GM21447 (cell line): Measurements from ENCODE around the gene STK36.
"Not testable (repeated sequence)": the region's sequence is repeated elsewhere in the genome, so short reads cannot be mapped to it uniquely, and the experiment has no call there.

ENCODE experiments used
- ATAC-seq: cut with Tn5 transposase; IDR thresholded peaks from one replicate; pipeline ENCODE4 v1.9.1; 2021; ENCODE audit not compliant: unreplicated experiment

The STK36 gene

DNA sequence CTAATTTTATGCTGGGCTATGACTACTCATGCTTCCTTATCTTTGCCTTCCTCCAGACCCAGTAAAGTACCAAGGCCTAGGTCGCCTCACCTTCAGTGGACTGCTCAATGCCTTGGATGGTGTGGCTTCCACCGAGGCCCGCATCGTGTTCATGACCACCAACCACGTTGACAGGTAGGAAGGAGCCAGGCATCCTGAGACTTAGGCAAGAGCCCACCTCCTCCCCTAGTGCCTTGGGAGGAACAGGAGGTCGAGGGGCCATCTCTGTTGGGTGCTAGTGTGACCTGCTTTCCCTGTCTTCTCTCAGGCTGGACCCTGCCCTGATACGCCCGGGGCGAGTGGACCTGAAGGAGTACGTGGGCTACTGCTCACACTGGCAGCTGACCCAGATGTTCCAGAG, 9.1 kb upstream of the STK36 start:
- ATAC-seq: no peak

DNA sequence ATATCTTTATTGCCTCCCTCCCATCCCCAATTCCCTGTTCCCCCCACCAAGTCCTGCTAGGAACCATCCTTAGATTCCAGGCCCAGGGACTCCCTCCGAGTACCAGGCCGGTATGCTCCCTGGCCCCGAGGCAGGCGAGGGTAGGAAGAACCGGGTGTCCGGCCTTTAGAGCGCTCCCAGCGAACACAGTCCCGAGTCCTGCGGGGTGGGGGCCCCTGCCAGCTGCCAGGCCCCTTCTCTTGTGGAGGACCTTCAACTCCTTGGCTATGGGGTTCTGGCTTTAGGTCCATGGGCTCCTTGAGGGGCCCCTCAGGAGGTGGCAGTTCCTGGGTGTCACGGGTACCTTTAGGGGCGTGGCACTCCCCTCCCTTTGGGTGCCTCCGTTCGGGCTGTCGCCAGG, 8.0 kb upstream of the STK36 start:
- no peak for ATAC-seq

DNA sequence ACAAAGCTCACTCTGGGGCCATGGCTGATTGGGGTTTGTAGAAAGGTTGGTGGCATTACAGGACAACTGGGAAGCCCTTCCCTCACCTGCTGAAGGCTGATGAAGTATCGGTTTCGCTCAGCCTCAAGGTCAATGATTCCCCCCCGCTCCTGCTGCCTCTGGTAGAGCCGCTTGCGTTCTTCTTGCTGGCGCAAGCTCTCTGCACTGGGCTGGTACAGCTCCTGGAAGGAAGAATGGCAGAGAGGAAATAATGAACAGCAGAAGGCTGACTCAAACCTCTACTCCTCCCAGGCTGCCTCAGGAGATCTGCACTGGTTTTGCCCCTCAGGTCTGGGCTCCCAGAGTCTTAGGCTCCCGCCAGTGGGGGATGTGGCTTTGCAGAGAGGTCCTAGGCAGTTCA, 7.2 kb upstream of the STK36 start:
- ATAC-seq: no peak

DNA sequence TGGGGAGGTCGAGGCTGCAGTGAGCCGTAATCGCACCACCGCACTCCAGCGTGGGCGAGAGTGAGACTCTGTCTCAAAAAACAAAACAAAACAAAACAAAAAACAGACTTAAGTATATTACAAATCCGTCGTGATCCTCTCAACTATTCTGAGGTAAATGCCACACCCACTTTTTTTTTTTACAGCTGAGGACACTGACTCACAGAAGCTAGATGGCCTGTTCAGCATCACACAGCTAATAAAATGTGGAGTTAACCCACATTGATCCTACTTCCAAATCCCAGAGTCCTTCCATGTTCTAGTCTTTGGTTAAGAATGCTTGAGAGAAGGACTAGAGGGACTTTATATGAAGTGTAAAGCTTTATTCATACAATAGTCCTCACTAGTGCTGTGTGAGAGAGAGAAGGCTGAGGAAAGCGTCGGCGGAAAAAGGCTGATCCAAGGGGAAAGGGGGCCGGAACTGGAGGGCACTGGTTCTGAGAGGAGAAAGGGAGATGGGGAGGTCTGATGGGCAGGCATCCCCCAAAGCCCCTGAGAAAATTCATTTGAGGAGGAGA, 711 bp upstream of the STK36 start:
- ATAC-seq: no peak

DNA sequence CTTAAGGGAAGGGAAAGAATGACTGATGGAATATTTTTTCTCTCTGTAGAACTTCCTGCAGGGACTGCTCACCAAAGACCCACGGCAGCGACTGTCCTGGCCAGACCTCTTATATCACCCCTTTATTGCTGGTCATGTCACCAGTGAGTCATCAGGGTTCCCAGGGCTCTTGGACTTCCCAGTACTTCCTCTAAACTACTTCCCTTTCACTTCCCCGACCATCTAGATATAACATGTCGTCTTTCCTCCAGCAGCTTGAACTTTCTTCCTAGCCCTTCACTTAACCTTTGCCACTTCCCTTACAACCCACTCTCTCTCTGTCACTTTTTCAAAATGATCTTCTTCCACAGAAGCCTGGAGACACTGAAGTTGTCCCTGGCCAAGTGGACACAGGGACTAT, 7.2 kb downstream of the STK36 start:
- no peak for ATAC-seq

DNA sequence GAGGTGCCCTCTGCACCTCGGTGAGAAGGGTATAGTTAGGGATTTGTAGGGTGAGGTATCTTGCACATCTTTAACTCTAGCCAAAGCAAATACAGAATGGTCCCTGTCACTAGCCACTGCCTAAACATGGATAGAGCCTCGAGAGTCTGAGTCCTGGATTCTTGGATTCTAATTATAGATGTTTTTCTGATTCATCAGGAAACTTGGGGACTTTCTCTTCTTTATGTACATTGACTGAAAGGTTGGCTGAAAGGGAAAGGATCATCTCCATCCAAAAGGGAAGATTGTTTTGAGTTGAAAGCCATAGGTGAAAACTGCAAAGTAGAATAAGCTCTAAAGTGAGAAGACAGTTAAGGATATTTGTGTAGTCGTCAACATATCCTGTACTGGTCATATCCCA, 8.2 kb downstream of the STK36 start:
- no peak for ATAC-seq

DNA sequence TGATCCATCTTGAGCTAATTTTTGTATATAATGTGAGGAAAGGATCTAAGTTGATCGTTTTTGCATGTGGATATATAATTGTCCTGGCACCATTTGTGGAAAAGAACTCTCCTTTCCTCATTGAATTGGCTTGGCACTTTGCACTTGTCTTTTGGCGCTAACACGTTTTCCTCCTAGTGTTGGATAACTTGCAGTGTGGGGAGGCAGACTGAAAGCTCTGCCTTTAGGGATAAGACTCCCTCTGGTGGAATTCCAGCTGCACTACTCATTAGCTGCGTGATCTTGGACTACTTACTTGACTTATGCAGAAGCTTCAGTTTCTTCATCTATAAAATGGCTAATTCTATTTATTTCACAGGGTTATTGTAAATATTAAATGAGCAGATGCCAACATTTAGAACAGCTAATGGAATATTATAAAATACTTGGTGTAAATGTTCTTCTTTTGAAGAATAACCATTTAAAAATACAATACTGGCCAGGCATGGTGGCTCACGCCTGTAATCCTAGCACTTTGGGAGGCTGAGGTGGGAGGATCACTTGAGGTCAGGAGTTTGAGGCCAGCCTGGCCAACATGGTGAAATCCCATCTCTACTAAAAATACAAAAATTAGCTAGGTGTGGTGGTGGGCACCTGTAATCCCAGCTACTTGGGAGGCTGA, 15.6 kb downstream of the STK36 start:
- ATAC-seq: not testable (repeated sequence)

DNA sequence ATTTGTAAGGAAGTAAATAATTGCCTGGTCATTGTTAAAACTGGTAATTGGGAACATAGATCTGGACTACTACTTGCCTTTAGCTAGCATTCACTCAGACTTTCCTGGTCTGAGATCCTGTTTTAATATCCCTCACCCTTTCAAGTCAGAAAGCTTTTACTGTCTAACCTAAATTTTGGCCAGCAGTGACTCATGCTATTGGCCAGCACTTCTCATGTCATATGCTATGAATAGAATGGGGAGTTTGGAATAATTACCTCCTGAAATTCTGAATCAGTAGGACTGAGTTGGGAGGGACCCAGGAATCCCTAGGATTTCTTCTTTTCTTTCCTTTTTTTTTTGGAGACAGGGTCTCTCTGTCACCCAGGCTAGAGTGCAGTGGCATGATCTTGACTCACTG, 19.3 kb downstream of the STK36 start:
- ATAC-seq: no peak

DNA sequence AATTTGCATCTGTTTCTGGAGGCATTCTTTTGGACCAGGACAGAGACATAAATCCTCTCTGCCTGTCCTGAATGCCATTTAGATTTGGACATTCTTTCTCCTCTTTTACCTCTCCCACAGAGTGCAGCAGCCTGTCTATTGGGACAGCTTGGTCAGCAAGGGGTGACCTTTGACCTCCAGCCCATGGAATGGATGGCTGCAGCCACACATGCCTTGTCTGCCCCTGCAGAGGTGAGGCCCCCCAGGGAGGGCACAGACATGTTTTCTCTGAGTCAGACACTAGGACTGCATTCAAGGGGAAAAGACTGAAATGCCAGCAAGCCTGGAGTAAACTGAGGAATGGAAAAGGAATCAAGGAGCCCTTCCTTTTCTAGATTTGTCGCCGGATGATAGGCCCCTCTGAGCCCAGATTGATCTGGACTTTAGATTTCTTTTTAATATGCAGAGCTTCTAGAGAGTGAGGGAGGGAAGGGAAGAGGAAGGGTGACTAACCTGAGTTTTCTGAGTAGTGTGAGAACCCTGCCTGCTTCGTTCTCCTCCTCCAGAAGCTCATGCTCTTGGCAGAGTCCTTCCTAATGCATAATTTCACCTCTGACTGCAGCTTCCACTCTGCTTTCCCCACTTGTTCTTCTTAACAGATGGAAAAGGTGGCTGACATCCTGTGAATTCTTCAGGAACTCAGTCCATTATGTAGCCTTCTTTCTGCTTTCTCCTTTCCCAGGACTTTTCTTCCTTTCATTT, 22.7 kb downstream of the STK36 start:
- no peak for ATAC-seq

DNA sequence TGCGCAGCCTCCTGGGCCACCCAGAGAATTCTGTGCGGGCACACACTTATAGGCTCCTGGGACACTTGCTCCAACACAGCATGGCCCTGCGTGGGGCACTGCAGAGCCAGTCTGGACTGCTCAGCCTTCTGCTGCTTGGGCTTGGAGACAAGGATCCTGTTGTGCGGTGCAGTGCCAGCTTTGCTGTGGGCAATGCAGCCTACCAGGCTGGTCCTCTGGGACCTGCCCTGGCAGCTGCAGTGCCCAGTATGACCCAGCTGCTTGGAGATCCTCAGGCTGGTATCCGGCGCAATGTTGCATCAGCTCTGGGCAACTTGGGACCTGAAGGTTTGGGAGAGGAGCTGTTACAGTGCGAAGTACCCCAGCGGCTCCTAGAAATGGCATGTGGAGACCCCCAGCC, 27.0 kb downstream of the STK36 start:
- no peak for ATAC-seq

DNA sequence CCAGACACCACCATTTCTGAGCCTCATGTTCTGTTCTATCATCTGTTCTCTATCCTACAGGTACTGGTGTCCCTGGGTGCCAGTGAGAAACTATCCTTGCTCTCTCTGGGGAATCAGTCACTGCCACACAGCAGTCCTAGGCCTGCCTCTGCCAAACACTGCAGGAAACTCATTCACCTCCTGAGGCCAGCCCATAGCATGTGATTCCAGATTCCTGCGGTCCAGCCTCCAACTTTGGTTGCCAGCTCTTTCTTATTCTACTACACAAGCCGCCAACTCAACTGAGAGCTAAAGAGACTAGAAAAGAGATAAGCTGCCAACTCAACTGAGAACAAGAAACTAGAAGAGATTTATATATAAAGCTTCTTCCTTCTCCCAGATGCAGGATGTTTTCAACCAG, 29.9 kb downstream of the STK36 start:
- no peak for ATAC-seq

DNA sequence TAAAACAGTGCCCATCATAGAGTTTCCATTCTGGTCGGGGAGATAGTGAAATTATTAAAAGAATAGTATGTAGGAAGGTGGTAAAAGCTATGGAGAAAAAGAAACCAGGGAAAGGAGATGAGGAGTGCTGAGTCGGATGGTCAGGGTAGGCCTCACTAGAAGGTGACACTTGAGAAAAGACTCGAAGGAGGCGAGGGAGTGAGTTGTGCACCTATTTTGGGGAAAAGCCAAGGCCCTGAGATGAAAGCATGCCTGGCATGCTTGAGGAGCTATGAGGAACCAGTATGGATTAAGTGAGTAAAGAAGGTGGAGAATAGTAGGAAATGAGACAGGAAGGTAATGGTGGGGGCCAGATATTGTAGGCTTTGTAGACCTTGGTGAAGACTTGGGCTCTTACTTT, 31.5 kb downstream of the STK36 start:
- ATAC-seq: no peak

DNA sequence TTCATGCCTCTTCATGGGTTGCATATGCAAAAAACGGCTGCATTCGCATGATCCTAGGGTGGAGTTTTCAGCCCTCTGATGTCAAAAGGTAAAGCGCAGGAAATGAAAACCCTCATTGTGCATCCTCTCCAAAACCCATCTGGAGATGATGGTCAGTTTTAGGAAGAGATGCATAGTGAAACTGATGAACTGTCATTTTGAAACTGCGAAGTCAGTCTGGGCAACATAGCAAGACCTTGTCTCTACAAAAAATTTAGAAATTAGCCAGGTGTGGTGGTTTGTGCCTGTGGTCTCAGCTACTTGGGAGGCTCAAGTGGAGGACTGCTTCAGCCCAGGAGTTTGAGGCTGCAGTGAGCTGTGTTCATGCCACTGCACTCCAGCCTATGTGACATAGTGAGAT, 36.2 kb downstream of the STK36 start:
- no peak for ATAC-seq

DNA sequence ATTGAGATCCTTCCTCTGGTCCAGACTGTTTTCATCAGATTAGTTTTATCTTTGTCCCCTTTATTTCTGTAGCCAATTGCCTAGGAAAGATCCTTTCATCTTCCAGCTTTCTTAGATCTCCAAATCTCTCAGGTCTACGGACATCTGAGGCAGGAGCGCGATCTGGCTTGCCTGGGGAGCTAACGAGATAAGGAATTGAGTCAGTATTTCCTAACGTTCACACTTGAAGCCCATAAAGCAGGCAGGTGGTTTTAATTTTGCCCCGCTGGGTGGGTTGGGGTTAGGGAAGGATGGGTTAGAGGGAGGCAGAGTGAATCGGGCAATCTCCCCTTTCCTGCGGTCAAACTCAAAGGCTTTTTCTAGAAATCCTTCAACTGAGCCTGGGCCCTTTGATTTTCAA, 38.0 kb downstream of the STK36 start:
- ATAC-seq: no peak

DNA sequence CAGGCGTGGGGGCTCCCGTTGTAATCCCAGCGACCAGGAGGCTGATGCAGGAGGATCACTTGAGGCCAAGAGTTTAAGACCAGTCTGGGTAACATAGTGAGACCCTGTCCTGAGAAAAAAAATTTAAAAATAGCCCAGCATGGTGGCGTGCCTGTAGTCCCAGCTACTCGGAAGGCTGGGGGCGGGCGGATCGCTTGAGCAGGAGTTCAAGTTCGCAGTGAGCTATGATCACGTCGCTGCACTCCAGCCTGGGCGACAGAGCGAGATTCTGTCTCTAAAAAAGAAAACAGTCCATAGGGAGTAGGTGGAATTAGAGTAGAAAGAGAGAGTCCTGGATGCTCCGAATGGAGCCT, 38.4 kb downstream of the STK36 start:
- no peak for ATAC-seq

DNA sequence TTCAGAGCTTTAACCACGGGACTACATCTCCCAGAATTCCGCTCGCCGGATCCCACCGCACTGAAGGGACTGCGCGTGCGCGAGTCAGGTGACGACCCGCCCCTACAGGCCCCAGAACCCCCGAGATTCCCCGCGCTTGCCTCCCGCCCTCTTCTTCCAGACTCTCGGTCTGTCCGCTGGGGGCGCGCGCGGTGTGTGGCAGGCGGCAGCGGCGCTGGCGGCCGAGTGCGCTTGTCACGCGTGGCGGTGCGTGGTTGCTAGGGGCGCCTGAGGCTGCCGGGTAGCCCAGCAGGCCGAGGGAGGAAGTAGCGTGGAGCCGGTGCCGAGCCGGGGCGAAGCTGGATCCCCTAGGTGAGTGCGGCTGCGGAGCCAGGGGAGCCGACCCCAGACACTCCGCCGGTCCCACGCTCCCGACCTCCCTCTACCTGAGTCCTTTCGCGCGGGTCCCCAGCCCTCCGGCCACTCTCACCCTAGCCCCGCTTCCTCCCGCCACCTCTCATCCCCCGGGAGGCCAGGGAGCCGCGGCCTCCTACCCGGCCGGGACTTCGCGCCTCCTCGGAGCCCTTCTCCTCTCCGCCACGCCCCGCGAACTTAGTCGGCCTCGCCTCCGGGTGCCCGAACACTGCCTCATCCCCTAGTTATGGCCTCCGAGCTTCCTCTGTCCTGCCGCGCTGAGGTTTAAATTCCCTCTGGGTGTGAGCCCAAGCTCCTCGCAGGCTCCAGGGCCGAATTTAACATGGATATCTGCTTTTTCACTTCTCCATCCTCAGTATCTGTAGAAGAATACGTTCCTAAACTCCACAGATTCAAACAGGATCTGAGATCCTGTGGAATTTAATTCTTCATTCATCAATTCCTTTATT, 39.0 kb downstream of the STK36 start, which contains the start of gene TTLL4:
TSS of gene TTLL4 (plus strand) at position 149 of the 863 bp plus-strand sequence. CDS start 26,842 bp downstream, outside the sequence.
- peak; percentile 88 for ATAC-seq

DNA sequence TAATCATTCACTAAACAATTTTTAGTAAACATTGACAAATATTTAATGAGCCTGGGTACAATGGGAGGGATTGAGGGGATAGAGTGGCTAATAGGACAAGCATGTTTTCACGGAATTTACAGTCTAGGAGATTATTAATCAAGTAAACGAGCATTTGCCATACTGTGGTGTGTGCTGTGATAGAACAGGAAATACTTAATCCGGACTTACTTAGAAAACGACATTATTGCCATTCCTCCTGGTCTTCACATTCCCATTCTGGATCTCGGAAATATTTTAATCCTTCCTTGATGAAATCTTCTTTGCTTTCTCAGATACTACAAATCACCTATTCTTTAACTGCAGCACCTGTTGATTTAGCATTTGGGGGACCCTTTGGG, 39.7 kb downstream of the STK36 start:
- ATAC-seq: no peak

DNA sequence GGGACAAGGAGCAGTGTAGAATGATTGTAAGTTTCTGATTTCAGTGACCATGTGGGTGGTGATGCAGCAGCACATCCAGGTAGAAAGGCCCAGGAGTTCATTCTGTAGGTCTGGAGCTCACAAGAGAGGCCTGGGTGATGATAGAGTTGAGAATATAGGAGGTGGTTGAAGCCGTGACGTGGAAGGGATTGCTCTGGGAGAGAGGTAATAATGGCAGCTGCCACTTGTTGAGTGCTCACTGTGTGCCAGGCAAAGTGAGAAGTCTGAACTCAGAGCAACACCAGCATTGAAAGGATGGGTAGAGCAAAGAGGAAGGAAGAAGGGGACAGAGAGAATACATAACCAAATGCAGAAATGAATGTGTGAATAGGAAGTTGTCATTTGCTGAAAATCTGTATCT, 42.0 kb downstream of the STK36 start:
- no peak for ATAC-seq

DNA sequence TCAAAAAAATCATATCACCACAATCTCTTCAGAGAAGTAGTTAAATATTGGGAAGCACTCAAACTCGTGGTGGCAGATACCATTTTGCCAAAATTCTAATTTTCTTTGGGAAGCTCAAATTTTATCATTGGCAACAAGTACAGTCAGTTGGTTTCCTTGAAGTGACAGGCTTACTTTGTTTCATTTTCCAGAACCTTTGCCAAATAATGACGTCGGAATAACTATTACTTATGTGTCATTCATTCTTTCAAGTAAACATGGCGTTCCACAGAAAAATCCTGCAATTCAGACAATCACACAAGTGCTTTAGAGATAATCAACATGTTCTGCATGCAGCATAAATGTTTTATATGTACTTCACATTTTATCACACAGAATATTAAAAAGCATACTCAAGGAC, 44.2 kb downstream of the STK36 start:
- ATAC-seq: no peak

DNA sequence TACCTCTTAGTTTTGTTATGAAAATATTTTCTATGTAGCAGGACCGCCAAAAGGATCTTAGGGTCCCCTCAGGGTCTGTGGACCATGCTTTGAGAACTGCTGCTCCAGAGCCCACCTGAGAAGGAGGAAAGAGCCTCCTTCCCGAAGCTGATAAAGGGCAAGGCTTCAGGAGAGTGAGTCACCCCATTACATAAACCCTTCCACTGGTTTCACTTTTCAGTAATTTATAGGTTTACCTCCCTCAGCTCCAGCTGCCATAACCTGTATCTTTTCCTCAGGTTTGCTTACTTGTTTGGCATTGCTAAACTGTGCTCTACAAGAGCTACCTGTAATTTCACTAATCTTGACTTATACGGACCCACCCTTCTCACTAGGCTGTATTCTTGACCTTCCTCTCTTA, 45.4 kb downstream of the STK36 start:
- no peak for ATAC-seq

DNA sequence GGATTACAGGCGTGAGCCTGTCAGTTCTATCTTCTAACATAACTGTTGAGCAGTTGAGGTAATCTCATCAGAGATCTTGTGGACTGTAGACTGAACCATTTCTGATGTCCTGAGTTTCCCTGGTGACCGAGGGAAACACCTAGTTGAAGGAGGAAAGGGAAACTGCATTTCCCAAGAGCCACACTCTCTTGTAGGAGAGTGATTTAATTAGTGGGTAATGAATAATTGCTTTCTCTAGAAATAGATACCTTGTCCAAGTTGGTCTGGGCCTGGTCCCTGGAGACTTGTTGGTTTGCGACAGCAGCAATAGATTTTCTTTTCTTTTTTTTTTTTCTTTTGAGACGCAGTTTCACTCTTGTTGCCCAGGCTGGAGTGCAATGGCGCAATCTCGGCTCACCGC, 46.2 kb downstream of the STK36 start:
- ATAC-seq: no peak

DNA sequence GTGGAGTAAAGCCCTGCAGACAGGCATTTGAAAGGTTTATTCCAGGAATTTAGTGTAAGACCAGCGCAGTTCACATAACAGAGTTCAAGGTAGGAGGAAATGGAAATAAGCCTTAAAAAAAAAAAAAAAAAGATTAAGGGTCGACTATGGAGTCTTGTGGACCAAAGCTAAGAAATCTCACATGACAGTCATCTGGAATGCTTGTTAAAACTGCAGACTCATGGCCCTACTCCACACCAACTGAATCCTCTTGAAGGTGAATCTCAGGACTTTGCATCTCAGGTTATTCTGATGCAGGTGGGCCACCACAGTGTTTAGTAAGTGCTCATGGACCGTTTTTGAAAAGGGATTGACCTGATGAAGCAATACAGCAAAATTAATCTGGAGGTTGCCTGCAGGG, 47.6 kb downstream of the STK36 start:
- ATAC-seq: no peak
